Measurements from ENCODE around the gene SPON1.

The SPON1 gene

DNA sequence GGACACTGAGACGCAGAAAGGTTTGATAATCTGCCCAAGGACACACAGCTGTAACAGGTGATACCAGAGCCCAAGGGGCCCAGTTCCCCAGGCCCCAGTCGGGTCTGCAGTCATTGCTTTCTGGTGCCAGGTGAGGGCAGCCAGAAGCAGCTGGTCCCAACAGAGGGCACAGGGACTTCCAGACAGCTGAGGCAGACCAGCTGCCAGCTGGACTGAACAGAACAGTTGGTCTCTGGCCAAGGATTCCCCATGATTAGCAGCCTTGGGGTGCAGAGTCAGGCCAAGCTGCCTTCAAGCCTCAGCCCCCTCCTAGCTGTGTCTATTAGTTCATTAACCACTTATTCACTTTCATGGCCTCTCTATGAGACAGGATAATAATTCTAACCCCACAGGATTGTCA lies 290.9 kb downstream of the SPON1 start:
- no peak for DNase-seq (ENCODE audit: low read depth)
- no peak for TF ChIP-seq CTCF (IDR thresholded peaks at IDR 0.05; ENCODE audit: insufficient read depth, low read depth, low read length, missing control alignments)
- no peak overlapping the region for H3K4me3 ChIP-seq (ENCODE audit: low read length)

DNA sequence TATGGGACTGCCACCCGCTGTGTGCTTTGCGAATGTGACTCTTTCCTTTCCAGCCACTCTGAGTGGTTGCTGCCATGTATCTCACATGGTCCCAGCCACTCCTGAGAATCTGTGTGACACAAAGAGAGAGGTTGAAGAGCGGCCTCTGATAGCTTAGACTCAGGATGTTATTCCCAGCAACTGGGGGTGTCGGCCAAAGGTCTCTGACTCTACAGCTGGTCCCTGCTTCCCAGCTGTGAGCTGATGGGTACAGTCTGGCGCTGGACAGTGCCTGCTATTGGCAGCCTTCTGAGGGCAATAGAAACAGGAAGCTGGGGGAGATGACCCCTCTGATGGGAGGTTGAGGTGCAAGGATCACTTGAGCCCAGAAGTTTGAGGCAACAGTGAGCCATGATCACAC lies 291.3 kb downstream of the SPON1 start:
- no peak for DNase-seq (ENCODE audit: low read depth)
- H3K4me3 ChIP-seq (ENCODE audit: low read length), result no peak overlapping the region
- no peak for TF ChIP-seq CTCF (IDR thresholded peaks at IDR 0.05; ENCODE audit: insufficient read depth, low read depth, low read length, missing control alignments)

DNA sequence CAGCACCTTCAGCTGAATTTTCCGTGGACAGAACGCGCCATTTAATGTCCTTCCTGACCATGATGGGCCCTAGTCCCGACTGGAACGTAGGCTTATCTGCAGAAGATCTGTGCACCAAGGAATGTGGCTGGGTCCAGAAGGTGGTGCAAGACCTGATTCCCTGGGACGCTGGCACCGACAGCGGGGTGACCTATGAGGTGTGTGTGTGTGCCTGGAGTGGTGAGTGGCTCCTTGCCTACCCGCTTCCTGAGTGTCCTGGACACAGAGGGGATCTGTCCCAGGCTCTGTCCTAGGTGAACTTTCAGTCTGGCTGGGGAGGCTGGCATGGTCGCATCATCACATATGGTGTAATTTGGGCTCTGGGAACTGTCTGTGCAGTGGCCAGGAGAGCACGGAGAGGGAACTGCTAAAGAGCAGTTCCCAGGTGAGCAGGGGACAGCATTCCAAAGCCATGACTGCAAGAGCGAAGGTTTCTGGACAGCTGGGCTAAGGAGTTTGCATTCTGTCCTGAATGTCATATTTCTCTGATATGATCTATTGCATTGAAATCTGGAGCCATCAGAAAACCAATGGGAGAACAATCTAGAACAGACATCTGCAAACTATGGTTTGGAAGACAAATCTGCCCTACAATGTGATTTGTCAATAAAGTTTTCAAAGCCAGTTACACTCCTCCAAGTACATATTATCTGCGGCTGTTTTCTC lies 292.2 kb downstream of the SPON1 start:
- no peak for TF ChIP-seq CTCF (IDR thresholded peaks at IDR 0.05; ENCODE audit: insufficient read depth, low read depth, low read length, missing control alignments)
- H3K4me3 ChIP-seq (ENCODE audit: low read length), result no peak overlapping the region
- no peak for DNase-seq (ENCODE audit: low read depth)

GRCh38 chr11:14255238-14255534 lies 292.7 kb downstream of the SPON1 start:
- TF ChIP-seq CTCF (IDR thresholded peaks at IDR 0.05; ENCODE audit: insufficient read depth, low read depth, low read length, missing control alignments), result no peak
- H3K4me3 ChIP-seq (ENCODE audit: low read length), result no peak overlapping the region

GRCh38 chr11:14258221-14258935 lies 295.9 kb downstream of the SPON1 start:
- H3K4me3 ChIP-seq (ENCODE audit: low read length), result no peak overlapping the region

More at GRCh38 chr11:14255238-14255534, 292.7 kb downstream of the SPON1 start:
- no peak for DNase-seq (ENCODE audit: low read depth)

GRCh38 chr11:14259186-14259784 lies 296.8 kb downstream of the SPON1 start:
- no peak overlapping the region for H3K4me3 ChIP-seq (ENCODE audit: low read length)
- peak; percentile 12 for TF ChIP-seq CTCF (IDR thresholded peaks at IDR 0.05; ENCODE audit: insufficient read depth, low read depth, low read length, missing control alignments)
- DNase-seq (ENCODE audit: low read depth), result no peak

More at GRCh38 chr11:14258221-14258935, 295.9 kb downstream of the SPON1 start:
- no peak for TF ChIP-seq CTCF (IDR thresholded peaks at IDR 0.05; ENCODE audit: insufficient read depth, low read depth, low read length, missing control alignments)
- peak; percentile 63 for DNase-seq (ENCODE audit: low read depth)

Data from epithelial cell of esophagus (primary cell).